Neural crest cell (in vitro differentiated cells): Measurements from ENCODE around the gene OR51T1. TPM values are rescaled to one million over a fixed set of nuclear protein-coding genes. Genes with fewer than 3 reads are reported as not detected.
"Not testable (repeated sequence)": the region's sequence is repeated elsewhere in the genome, so short reads cannot be mapped to it uniquely, and the experiment has no call there.

Experiments
- DNase-seq: peaks from one replicate; pipeline ENCODE4 v3.0.0; 2021; ENCODE audit warnings: low read depth, mixed read lengths, low spot score
- H3K27ac Mint-ChIP-seq: one replicate; pipeline ENCODE4 v1.8.0; 2021; ENCODE audit warnings: mild to moderate bottlenecking, mixed read lengths; ENCODE audit not compliant: unreplicated experiment
- H3K27me3 Mint-ChIP-seq: 2 replicates; pipeline ENCODE4 v1.8.0; 2021; ENCODE audit warnings: low read depth, mild to moderate bottlenecking, mixed read lengths
- H3K36me3 Mint-ChIP-seq: 2 replicates; pipeline ENCODE4 v1.8.0; 2021; ENCODE audit warnings: low read depth, mild to moderate bottlenecking, mixed read lengths
- H3K4me1 Mint-ChIP-seq: 2 replicates; pipeline ENCODE4 v1.8.0; 2021; ENCODE audit warnings: mixed read lengths
- H3K4me3 Mint-ChIP-seq: one replicate; pipeline ENCODE4 v1.8.0; 2021; ENCODE audit warnings: mild to moderate bottlenecking, mixed read lengths
- H3K9me3 Mint-ChIP-seq: 2 replicates; pipeline ENCODE4 v1.8.0; 2021; ENCODE audit warnings: mixed read lengths
- CTCF ChIP-seq: fragments of 200-600 bp; sonication (generic); conservative IDR thresholded peaks from 2 replicates; pipeline ENCODE4 v1.5.0; 2021; ENCODE audit warnings: antibody characterized with exemption, mild to moderate bottlenecking
- long read RNA-seq: library from polyadenylated mRNA; unstranded; transcript quantifications from one replicate; pipeline ENCODE4 v2.0.0, GENCODE V29; 2020
- total RNA-seq: library from RNA; stranded (reverse); gene quantifications from 2 replicates; pipeline ENCODE4 v1.2.1, GENCODE V29; 2021

The OR51T1 gene
- not detected in 2 replicates for total RNA-seq
- long read RNA-seq, result 0 reads

GRCh38 chr11:4881860-4882500 is at the start of gene OR51T1:
Gene OR51T1 (plus strand): TSS chr11:4881900. CDS start chr11:4881900, 0 bp downstream.
- Mint-ChIP-seq H3K27me3 (no peaks in the 10 kb centered on the region), H3K36me3 (no peaks in the 10 kb centered on the region), H3K4me3 (no peak within 1 kb of the TSS), H3K4me1 (no peaks in the 10 kb centered on the region), H3K27ac (no peak within 1 kb of the TSS), H3K9me3 (no peaks in the 10 kb centered on the region)
- no peak for DNase-seq
- no peak for TF ChIP-seq CTCF

GRCh38 chr11:4839851-4840549 is 41.7 kb upstream of the OR51T1 start:
- Mint-ChIP-seq H3K27ac (no peak overlapping the region), H3K36me3 (no peaks in the 10 kb centered on the region), H3K4me3 (no peak overlapping the region), H3K4me1 (no peaks in the 10 kb centered on the region), H3K27me3 (no peaks in the 10 kb centered on the region), H3K9me3 (no peaks in the 10 kb centered on the region)
- no peak for TF ChIP-seq CTCF
- DNase-seq, result no peak

- no peak for DNase-seq
- Mint-ChIP-seq H3K4me3 (no peak within 1 kb of the TSS), H3K27ac (no peak within 1 kb of the TSS), H3K9me3 (no peaks in the 10 kb centered on the region), H3K4me1 (no peaks in the 10 kb centered on the region), H3K36me3 (no peaks in the 10 kb centered on the region), H3K27me3 (peaks cover 8% of the 10 kb centered on the region)
- no peak for TF ChIP-seq CTCF
Observed at GRCh38 chr11:4848908-4849532, 32.7 kb upstream of the OR51T1 start, which contains the start of gene OR51S1. Gene OR51S1 (minus strand): TSS chr11:4849208. CDS start chr11:4849208, 0 bp downstream.

GRCh38 chr11:4851033-4851432 is 30.7 kb upstream of the OR51T1 start:
- no peak for DNase-seq
- Mint-ChIP-seq H3K36me3 (no peaks in the 10 kb centered on the region), H3K9me3 (peaks cover 4% of the 10 kb centered on the region), H3K4me1 (no peaks in the 10 kb centered on the region), H3K4me3 (no peak overlapping the region), H3K27me3 (peaks cover 9% of the 10 kb centered on the region), H3K27ac (no peak overlapping the region)
- no peak for TF ChIP-seq CTCF

GRCh38 chr11:4854286-4854685 is 27.4 kb upstream of the OR51T1 start:
- peaks cover 19% of the 10 kb centered on the region for H3K27me3 Mint-ChIP-seq
- DNase-seq, H3K4me3 Mint-ChIP-seq, H3K4me1 Mint-ChIP-seq, H3K27ac Mint-ChIP-seq, H3K9me3 Mint-ChIP-seq, H3K36me3 Mint-ChIP-seq: not testable (repeated sequence)
